KBM-7 (cell line): ENCODE measurements around the gene KNTC1.
"Not testable (repeated sequence)": the region's sequence is repeated elsewhere in the genome, so short reads cannot be mapped to it uniquely, and the experiment has no call there.

Source experiments
- DNase-seq: peaks from one replicate; pipeline ENCODE4 v3.0.0-alpha.2; 2015
- in situ Hi-C: fragments of 300-500 bp; cut with MboI; formaldehyde crosslinking; loops from 2 replicates; pipeline ENCODE4 v1.14.3; 2020; ENCODE audit warnings: low sequenced_read_pairs, low pct_unique_long_range_greater_than_20kb, mixed read lengths

The KNTC1 gene

GRCh38 chr12:122503783-122504590 is 23.1 kb upstream of the KNTC1 start:
- in situ Hi-C loops = loop anchor here (25.0 kb wide), 1 partner anchor 258 kb away; the partner anchor contains the start of genes CCDC62 and DENR
- no peak for DNase-seq

- DNase-seq = no peak
- in situ Hi-C loops = loop anchor here (25.0 kb wide), 1 partner anchor 257 kb away; the partner anchor contains the start of genes CCDC62 and DENR
Measured at GRCh38 chr12:122505419-122506051, 21.5 kb upstream of the KNTC1 start.

- DNase-seq = no peak
- in situ Hi-C loops = loop anchor here (25.0 kb wide), 1 partner anchor 256 kb away; the partner anchor contains the start of genes CCDC62 and DENR
Measured at GRCh38 chr12:122506393-122506938, 20.6 kb upstream of the KNTC1 start.

GRCh38 chr12:122508163-122508562 is 18.9 kb upstream of the KNTC1 start:
- no peak for DNase-seq
- in situ Hi-C loops = loop anchor here (25.0 kb wide), 1 partner anchor 254 kb away; the partner anchor contains the start of genes CCDC62 and DENR

GRCh38 chr12:122513028-122513427 is 14.0 kb upstream of the KNTC1 start:
- in situ Hi-C loops = loop anchor here (25.0 kb wide), 1 partner anchor 249 kb away; the partner anchor contains the start of genes CCDC62 and DENR
- not testable (repeated sequence) for DNase-seq

GRCh38 chr12:122513660-122514059 is 13.4 kb upstream of the KNTC1 start:
- DNase-seq = no peak
- in situ Hi-C loops = loop anchor here (25.0 kb wide), 1 partner anchor 249 kb away; the partner anchor contains the start of genes CCDC62 and DENR

- no peak for DNase-seq
- in situ Hi-C loops = loop anchor here (25.0 kb wide), 1 partner anchor 247 kb away; the partner anchor contains the start of genes CCDC62 and DENR
Measured at GRCh38 chr12:122515275-122515674, 11.8 kb upstream of the KNTC1 start.

- DNase-seq = no peak
- in situ Hi-C loops = loop anchor here (25.0 kb wide), 1 partner anchor 246 kb away; the partner anchor contains the start of genes CCDC62 and DENR
Measured at GRCh38 chr12:122516544-122517361, 10.3 kb upstream of the KNTC1 start.

- no peak for DNase-seq
- in situ Hi-C loops = loop anchor here (25.0 kb wide), 1 partner anchor 244 kb away; the partner anchor contains the start of genes CCDC62 and DENR
Measured at GRCh38 chr12:122517877-122518276, 9.2 kb upstream of the KNTC1 start.

- DNase-seq = no peak
- in situ Hi-C loops = loop anchor here (25.0 kb wide), 1 partner anchor 243 kb away; the partner anchor contains the start of genes CCDC62 and DENR
Measured at GRCh38 chr12:122518908-122519307, 8.1 kb upstream of the KNTC1 start.

- no peak for DNase-seq
- in situ Hi-C loops = loop anchor here (25.0 kb wide), 1 partner anchor 243 kb away; the partner anchor contains the start of genes CCDC62 and DENR
Measured at GRCh38 chr12:122519418-122519817, 7.6 kb upstream of the KNTC1 start.

GRCh38 chr12:122520676-122521075 is 6.4 kb upstream of the KNTC1 start:
- in situ Hi-C loops = loop anchor here (25.0 kb wide), 1 partner anchor 242 kb away; the partner anchor contains the start of genes CCDC62 and DENR

GRCh38 chr12:122523280-122523679 is 3.8 kb upstream of the KNTC1 start:
- in situ Hi-C loops = loop anchor here (25.0 kb wide), 1 partner anchor 239 kb away; the partner anchor contains the start of genes CCDC62 and DENR

More at GRCh38 chr12:122520676-122521075, 6.4 kb upstream of the KNTC1 start:
- DNase-seq = no peak

GRCh38 chr12:122523846-122524718 is 3.0 kb upstream of the KNTC1 start:
- in situ Hi-C loops = loop anchor here (25.0 kb wide), 1 partner anchor 238 kb away; the partner anchor contains the start of genes CCDC62 and DENR
- no peak for DNase-seq

More at GRCh38 chr12:122523280-122523679, 3.8 kb upstream of the KNTC1 start:
- DNase-seq = no peak

GRCh38 chr12:122527478-122527944 is 462 bp downstream of the KNTC1 start:
- DNase-seq = no peak
- in situ Hi-C loops = no loop called here

- in situ Hi-C loops = no loop called here
Measured at GRCh38 chr12:122528582-122528981, 1.5 kb downstream of the KNTC1 start.

GRCh38 chr12:122528992-122529391 is 1.9 kb downstream of the KNTC1 start:
- in situ Hi-C loops = no loop called here
- no peak for DNase-seq

More at GRCh38 chr12:122528582-122528981, 1.5 kb downstream of the KNTC1 start:
- no peak for DNase-seq
